ENCODE data around the gene BLACAT1. TPM values are rescaled to one million over a fixed set of nuclear protein-coding genes. Genes with fewer than 3 reads are reported as not detected.
"Not testable (repeated sequence)": the region's sequence is repeated elsewhere in the genome, so short reads cannot be mapped to it uniquely, and the experiment has no call there.

BLACAT1 gene
- total RNA-seq, 1 donor from 2014 or later, result not detected

DNA sequence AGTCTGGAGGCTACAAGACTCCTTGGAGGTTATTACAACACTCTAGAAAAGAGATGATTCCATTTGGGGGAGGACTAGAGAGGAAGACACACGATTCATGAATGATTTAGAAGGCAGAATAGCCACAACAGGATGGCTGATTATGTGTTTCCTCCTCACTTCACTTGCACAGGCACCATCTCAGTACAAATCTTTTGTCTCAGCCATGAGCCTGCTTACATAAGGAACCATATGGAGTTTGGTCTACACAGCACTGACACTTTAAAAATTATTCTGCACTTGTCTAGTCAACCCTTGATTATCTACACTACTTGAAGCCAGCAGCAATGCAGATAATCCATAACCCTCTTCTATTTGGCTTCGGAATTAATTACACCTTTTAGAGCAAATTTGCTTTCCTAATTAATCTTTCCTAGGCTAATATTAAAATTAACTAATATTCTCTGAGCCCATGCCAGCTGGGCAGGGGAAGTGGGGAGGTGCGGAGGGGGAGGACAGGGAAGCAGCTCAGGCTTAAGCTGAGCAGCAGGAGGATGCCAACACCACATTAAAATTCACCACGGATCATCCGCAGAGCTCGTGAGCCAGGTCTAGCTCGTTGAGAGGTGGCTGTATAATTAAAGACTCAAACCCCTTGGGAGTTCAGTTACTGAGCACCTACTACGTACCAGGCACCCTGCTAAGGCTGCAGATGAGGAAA, 30.8 kb downstream of the BLACAT1 start:
- intact Hi-C loops (cut with DNase I), result no loop called here
- DNase-seq (ENCODE audit: low spot score), result no peak

- intact Hi-C loops (cut with DNase I), result no loop called here
- DNase-seq (ENCODE audit: low spot score), result no peak
Measured at GRCh38 chr1:205423814-205424399, 31.9 kb downstream of the BLACAT1 start.

GRCh38 chr1:205422993-205423642, 32.7 kb downstream of the BLACAT1 start:
- intact Hi-C loops (cut with DNase I), result no loop called here
- no peak for DNase-seq (ENCODE audit: low spot score)

GRCh38 chr1:205421798-205422197, 34.0 kb downstream of the BLACAT1 start, which contains the start of gene LEMD1:
Gene LEMD1, minus strand, starts transcription at chr1:205422056. Its CDS starts 1,520 bp downstream, at chr1:205420536.
- no peak for DNase-seq (ENCODE audit: low spot score)
- intact Hi-C loops (cut with DNase I), result no loop called here

DNA sequence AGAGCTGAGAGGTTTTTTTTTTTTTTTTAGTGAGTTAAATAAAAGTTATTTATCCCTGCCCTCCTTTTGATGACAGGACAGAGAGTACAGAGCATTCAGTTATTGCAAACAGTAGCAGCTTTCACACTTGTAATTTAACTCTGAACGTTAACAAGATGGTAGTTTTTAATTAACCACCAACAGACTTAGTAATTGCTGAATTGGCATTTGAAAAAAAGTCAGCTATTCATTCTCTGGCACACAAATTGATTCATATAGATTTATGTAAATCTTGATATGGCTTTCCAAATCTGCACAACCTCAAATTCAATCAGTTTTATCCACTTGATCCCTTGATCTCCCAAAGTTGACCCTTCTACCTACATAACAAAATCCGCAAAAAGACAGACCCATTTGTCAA, 34.9 kb downstream of the BLACAT1 start:
- intact Hi-C loops (cut with DNase I), result no loop called here
- DNase-seq (ENCODE audit: low spot score), result no peak

- no peak for DNase-seq (ENCODE audit: low spot score)
- intact Hi-C loops (cut with DNase I), result no loop called here
Measured at GRCh38 chr1:205417870-205418635, 37.8 kb downstream of the BLACAT1 start.

DNA sequence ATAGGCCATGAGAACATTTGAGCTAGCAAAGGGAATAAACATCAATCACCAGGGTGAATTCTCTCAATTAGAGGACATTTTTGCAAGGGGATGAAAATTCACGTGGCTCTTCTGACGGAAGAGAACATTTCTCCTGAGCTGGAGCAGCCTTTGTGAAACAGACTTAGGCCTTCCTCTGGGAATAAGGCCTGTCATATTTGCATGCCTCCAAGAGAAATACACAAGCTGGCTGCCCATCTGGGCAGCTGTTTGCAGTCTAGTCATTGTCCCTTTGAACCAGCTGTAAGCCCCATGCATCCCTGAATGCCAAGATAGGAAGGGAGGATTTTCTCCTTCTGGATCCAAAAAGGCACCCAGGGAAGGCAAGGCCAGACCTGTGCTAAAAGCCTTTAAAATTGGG, 39.5 kb downstream of the BLACAT1 start:
- DNase-seq (ENCODE audit: low spot score), result no peak
- intact Hi-C loops (cut with DNase I), result no loop called here

- intact Hi-C loops (cut with DNase I), result no loop called here
- no peak for DNase-seq (ENCODE audit: low spot score)
Measured at GRCh38 chr1:205410581-205411298, 45.1 kb downstream of the BLACAT1 start.

GRCh38 chr1:205407970-205408369, 47.9 kb downstream of the BLACAT1 start:
- intact Hi-C loops (cut with DNase I), result no loop called here
- DNase-seq (ENCODE audit: low spot score), result no peak

- intact Hi-C loops (cut with DNase I); DNase-seq (ENCODE audit: low spot score): not testable (repeated sequence)
Measured at GRCh38 chr1:205406252-205406651, 49.6 kb downstream of the BLACAT1 start.

Small RNA genes lying within 50 kb of the gene (microRNA-seq; reads per million reads assigned to microRNA genes)
- gene MIR135B, result 3.1 reads per million

Other genes with a start within 250 kb of the BLACAT1 start
- gene DSTYK, start 244.3 kb downstream of the BLACAT1 start, total RNA-seq, result 7.3 TPM
- gene TMCC2, start 228.1 kb downstream of the BLACAT1 start, total RNA-seq, result 4.0 TPM
- 0.75 TPM for gene NUAK2, start 134.3 kb downstream of the BLACAT1 start, total RNA-seq
- not detected for gene KLHDC8A, start 99.1 kb downstream of the BLACAT1 start, total RNA-seq
- not detected for gene LEMD1, start 34.0 kb downstream of the BLACAT1 start, total RNA-seq
- gene CDK18, start 48.6 kb upstream of the BLACAT1 start, total RNA-seq, result 195 TPM
- 42.3 TPM for gene ELK4, start 176.0 kb upstream of the BLACAT1 start, total RNA-seq
- gene SLC45A3, start 224.5 kb upstream of the BLACAT1 start, total RNA-seq, result 1.8 TPM

Data from cardiac septum (tissue), 1 donor.